HG02938 (cell line): ENCODE data around the gene PBLD.

Experiments
- ATAC-seq: cut with Tn5 transposase; IDR thresholded peaks from one replicate; pipeline ENCODE4 v1.9.1; 2021; ENCODE audit warnings: mild to moderate bottlenecking, moderate library complexity; ENCODE audit not compliant: unreplicated experiment

Gene PBLD

DNA sequence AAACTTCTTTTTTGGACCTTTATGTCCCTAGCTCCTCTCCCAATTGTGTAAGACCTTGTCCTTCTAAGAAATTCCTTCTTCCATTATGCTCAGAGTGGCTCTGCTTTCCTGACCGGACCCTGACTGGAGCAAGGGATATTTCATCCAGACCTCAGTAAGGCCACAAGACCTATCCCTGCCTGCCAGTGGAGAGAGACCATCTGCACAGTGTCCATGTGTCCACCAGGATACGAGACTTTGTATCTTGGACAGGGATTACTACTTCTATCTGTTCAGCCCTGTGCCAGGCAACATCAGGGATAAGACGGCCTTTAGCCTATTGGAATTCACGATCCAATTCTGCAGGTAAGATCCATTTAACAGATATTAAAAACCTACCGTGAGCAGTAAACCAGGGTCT lies 93.7 kb downstream of the PBLD start:
- no peak for ATAC-seq

- no peak for ATAC-seq
Observed at GRCh38 chr10:68238371-68238770, 94.4 kb downstream of the PBLD start.

DNA sequence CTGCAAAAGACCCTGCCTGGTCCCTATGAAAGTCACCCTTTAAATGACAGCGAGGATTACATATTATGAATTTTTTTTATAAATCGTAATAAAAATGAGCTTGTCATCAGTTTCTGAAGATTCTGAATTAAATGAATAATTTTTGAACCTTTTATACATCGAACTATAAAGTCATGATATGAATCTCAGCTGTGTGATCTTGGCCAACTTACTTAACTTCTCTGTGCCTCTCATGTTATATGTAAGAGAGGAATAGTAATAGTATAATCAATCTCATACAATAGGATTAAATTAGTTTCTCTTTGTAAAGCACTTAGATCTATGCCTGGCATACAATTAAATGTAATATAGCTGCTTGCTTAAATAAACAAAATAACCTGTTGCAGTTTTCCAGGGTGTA lies 95.6 kb downstream of the PBLD start:
- ATAC-seq = no peak

- ATAC-seq = no peak
Observed at GRCh38 chr10:68235581-68235980, 97.1 kb downstream of the PBLD start.

- ATAC-seq = no peak
Observed at GRCh38 chr10:68235111-68235510, 97.6 kb downstream of the PBLD start.

GRCh38 chr10:68233046-68233445 lies 99.7 kb downstream of the PBLD start:
- ATAC-seq = no peak
